ENCODE results near the gene FAM107B. TPM values are rescaled to one million over a fixed set of nuclear protein-coding genes. Genes with fewer than 3 reads are reported as not detected.
A peak's percentile ranks its signal among the peaks of the same experiment; 100 is the strongest.

FAM107B gene
- total and polyA plus RNA-seq, 2 of the 8 experiments (the other 6 are each of a cell fraction or from before 2014, with no cell fraction given): 7.5 to 28.1 TPM

DNA sequence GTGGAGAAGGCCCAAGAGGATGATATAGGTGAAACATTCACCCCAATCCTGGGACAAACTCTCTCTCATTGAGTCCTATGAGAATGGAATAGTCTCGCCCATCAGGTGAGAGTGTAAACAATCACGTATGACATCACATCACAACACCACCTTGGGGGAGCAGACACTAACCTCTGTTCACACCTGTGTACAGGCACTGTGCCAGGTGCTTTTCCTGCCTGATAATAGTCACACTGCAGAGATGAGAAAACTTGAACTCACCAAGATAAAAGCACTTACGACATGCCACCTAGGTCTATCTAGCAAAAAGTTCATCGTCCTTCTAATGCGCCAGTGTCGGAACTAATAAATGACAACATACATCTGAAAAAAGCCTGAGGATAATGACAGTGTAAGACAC lies 187.8 kb downstream of the FAM107B start:
- WGBS, 2 experiments (ENCODE audit: extremely low coverage in 1 of 2, insufficient coverage in 1 of 2, insufficient read length in 1 of 2, insufficient replicate concordance in 2 of 2, low coverage in 1 of 2, low lambda C conversion rate in 2 of 2, missing lambda C conversion rate in 1 of 2): 99% methylated on average over 6 of the region's 6 CpGs; no CpG with 5 or more reads in 1 of the 2 experiments
- Histone ChIP-seq H3K27me3 (replicated peaks in 1 of 4; ENCODE audit: control insufficient read depth in 3 of 4, extremely low read depth in 1 of 4, insufficient read depth in 3 of 4, low read length in 3 of 4) (no peaks in the 10 kb centered on the region), H2AFZ (ENCODE audit: low read length) (no peak overlapping the region), H2BK5ac (ENCODE audit: low read depth, low read length) (0 out of 2 replicates have a peak overlapping the region, but pooled peaks have one; percentile 12), H3K18ac (ENCODE audit: extremely low read depth, low read length) (no peak overlapping the region), H3K4me1 (replicated peaks in 1 of 4; ENCODE audit: control insufficient read depth in 3 of 4, insufficient read depth in 4 of 4, low read length in 3 of 4) (peaks cover 2 to 13% (median 10%) of the 10 kb centered on the region in 4 experiments; a peak in 6 of 7 replicates), H3K36me3 (ENCODE audit: control insufficient read depth in 2 of 4, insufficient read depth in 4 of 4, low read length in 3 of 4) (no peaks in the 10 kb centered on the region), H3K14ac (ENCODE audit: insufficient read length) (no peak overlapping the region), H2BK12ac (ENCODE audit: low read depth, low read length) (no peak overlapping the region), H3K4me3 (ENCODE audit: extremely low read depth in 1 of 4, insufficient read depth in 2 of 4, low read depth in 3 of 4, low read length in 4 of 4) (no peak overlapping the region), H3K4me2 (ENCODE audit: insufficient read depth in 1 of 2, low read depth in 2 of 2, low read length in 2 of 2) (no peak overlapping the region), H4K8ac (ENCODE audit: extremely low read depth, insufficient read depth, low read length) (no peak overlapping the region), H2BK20ac (ENCODE audit: low read length) (no peak overlapping the region), H4K5ac (ENCODE audit: insufficient read length, low read depth, low read length) (no peak overlapping the region), H3K23ac (ENCODE audit: insufficient read length) (no peak overlapping the region), H4K20me1 (replicated peaks in 1 of 2; ENCODE audit: control insufficient read depth in 1 of 2, insufficient read depth in 2 of 2, low read length in 2 of 2) (peaks cover 0 to under 1% of the 10 kb centered on the region in 2 experiments), H3K27ac (ENCODE audit: low read depth, low read length) (no peak overlapping the region), H3K56ac (replicated peaks; ENCODE audit: insufficient read length, low read depth, low read length) (no peak overlapping the region), H2AK5ac (ENCODE audit: low read depth, low read length) (no peak overlapping the region), H3K9me3 (ENCODE audit: insufficient read depth in 2 of 2, low read depth in 1 of 2, low read length in 1 of 2) (no peaks in the 10 kb centered on the region), H3K79me2 (ENCODE audit: control insufficient read depth in 1 of 2, insufficient read depth in 2 of 2, low read length in 2 of 2) (peaks cover 0 to 39% of the 10 kb centered on the region in 2 experiments; a peak in 3 of 4 replicates), H2BK15ac (ENCODE audit: low read length) (no peak overlapping the region), H4K91ac (replicated peaks; ENCODE audit: insufficient read length, low read length) (peak overlapping the region; percentile 31), H3K79me1 (ENCODE audit: low read depth, low read length) (peaks cover 7% of the 10 kb centered on the region), H3K9ac (replicated peaks in 1 of 4; ENCODE audit: extremely low read depth in 1 of 4, low read depth in 3 of 4, low read length in 3 of 4) (no peak overlapping the region), H3K4ac (replicated peaks; ENCODE audit: insufficient read length, low read depth, low read length) (no peak overlapping the region), H3K23me2 (ENCODE audit: low read depth, low read length) (no peaks in the 10 kb centered on the region; the same call in 1 of the 2 replicates), H2BK120ac (replicated peaks; ENCODE audit: low read depth, low read length) (no peak overlapping the region)
- no peak for DNase-seq (ENCODE audit: low read depth in 1 of 2, low spot score in 2 of 2)
- TF ChIP-seq SUZ12 (IDR thresholded peaks at IDR 0.05; ENCODE audit: low read length) (no peak), HDAC6 (IDR thresholded peaks at IDR 0.05; ENCODE audit: low read depth, low read length) (no peak)
- TF ChIP-seq, protein P1, sequence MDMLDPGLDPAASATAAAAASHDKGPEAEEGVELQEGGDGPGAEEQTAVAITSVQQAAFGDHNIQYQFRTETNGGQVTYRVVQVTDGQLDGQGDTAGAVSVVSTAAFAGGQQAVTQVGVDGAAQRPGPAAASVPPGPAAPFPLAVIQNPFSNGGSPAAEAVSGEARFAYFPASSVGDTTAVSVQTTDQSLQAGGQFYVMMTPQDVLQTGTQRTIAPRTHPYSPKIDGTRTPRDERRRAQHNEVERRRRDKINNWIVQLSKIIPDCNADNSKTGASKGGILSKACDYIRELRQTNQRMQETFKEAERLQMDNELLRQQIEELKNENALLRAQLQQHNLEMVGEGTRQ (IDR thresholded peaks at IDR 0.05; ENCODE audit: low read length): no peak
- CTCF ChIA-PET (ENCODE audit: partially characterized antibody): no interaction called here
- FAIRE-seq: no peak
- POLR2A ChIA-PET (ENCODE audit: partially characterized antibody): interaction anchor here (2.4 kb wide), 1 partner anchor 11 kb away, joined by 8 read pairs; no protein-coding TSS in a partner anchor

Data from H1 (cell line).